DOHH2 (cell line): ENCODE data around the gene MRPL34.

Source experiments
- H3F3A ChIP-seq: fragments of 200-600 bp; sonication (generic), shearing (Covaris generic); 2 replicates; pipeline ENCODE4 v1.6.0; 2016; ENCODE audit warnings: antibody characterized with exemption, mild to moderate bottlenecking; ENCODE audit not compliant: control insufficient read depth, insufficient read depth
- H3K27ac ChIP-seq: fragments of 200-600 bp; sonication (generic); 2 replicates; pipeline ENCODE4 v1.5.1; 2014; ENCODE audit warnings: low read depth, mild to moderate bottlenecking, low read length, moderate library complexity
- H3K27me3 ChIP-seq: fragments of 200-600 bp; sonication (generic); 2 replicates; pipeline ENCODE4 v1.6.1; 2014; ENCODE audit warnings: mild to moderate bottlenecking, low read length, mixed read lengths; ENCODE audit not compliant: control insufficient read depth
- H3K36me3 ChIP-seq: fragments of 200-600 bp; sonication (generic); 2 replicates; pipeline ENCODE4 v1.6.1; 2014; ENCODE audit warnings: mild to moderate bottlenecking, low read length, moderate library complexity, mixed read lengths; ENCODE audit not compliant: control insufficient read depth
- H3K4me1 ChIP-seq: fragments of 200-600 bp; sonication (generic); 2 replicates; pipeline ENCODE4 v1.6.1; 2014; ENCODE audit warnings: mild to moderate bottlenecking, low read length, mixed read lengths; ENCODE audit not compliant: control insufficient read depth
- H3K4me2 ChIP-seq: fragments of 200-600 bp; sonication (generic); 2 replicates; pipeline ENCODE4 v1.6.0; 2014; ENCODE audit warnings: mild to moderate bottlenecking, low read length, moderate library complexity
- H3K4me3 ChIP-seq: fragments of 200-600 bp; sonication (generic); 2 replicates; pipeline ENCODE4 v1.5.1; 2014; ENCODE audit warnings: mild to moderate bottlenecking, low read length, mixed read lengths
- H3K79me2 ChIP-seq: fragments of 200-600 bp; sonication (generic); 2 replicates; pipeline ENCODE4 v1.6.1; 2014; ENCODE audit warnings: mild to moderate bottlenecking, low read length, mixed read lengths; ENCODE audit not compliant: control insufficient read depth
- H3K9me2 ChIP-seq: fragments of 200-600 bp; sonication (generic); replicated peaks from 2 replicates; pipeline ENCODE4 v1.6.1; 2014; ENCODE audit warnings: mild to moderate bottlenecking, low read length, mixed read lengths; ENCODE audit not compliant: control insufficient read depth
- H3K9me3 ChIP-seq: fragments of 200-600 bp; sonication (generic); 2 replicates; pipeline ENCODE4 v1.6.1; 2014; ENCODE audit warnings: antibody characterized with exemption, low read length, mixed read lengths; ENCODE audit not compliant: control insufficient read depth, insufficient read depth
- H4K20me1 ChIP-seq: fragments of 200-600 bp; sonication (generic); 2 replicates; pipeline ENCODE4 v1.6.0; 2014; ENCODE audit warnings: low read depth, mild to moderate bottlenecking, antibody characterized with exemption, low read length, moderate library complexity; ENCODE audit not compliant: control insufficient read depth, insufficient read depth
- EZH2phosphoT487 ChIP-seq: fragments of 200-600 bp; sonication (generic); IDR thresholded peaks from 2 replicates; pipeline ENCODE4 v1.6.1; 2017; ENCODE audit warnings: borderline replicate concordance, mild to moderate bottlenecking, antibody characterized with exemption, low read length, moderate library complexity, mixed read lengths
- TF ChIP-seq, protein P1 (sequence below): fragments of 200-600 bp; sonication (generic); IDR thresholded peaks from one replicate; pipeline ENCODE4 v1.5.1; 2014; ENCODE audit warnings: antibody characterized with exemption, mild to moderate bottlenecking, low read depth, low read length; ENCODE audit not compliant: poor library complexity, severe bottlenecking

MRPL34 gene

GRCh38 chr19:17263712-17264640 lies 41.7 kb upstream of the MRPL34 start:
- peak overlapping the region; percentile 72; the same call in 1 of the 2 replicates for H3K4me3 ChIP-seq
- peaks cover 17% of the 10 kb centered on the region for H3K79me2 ChIP-seq
- H3K27ac ChIP-seq: peak overlapping the region; percentile 100
- H4K20me1 ChIP-seq: no peaks in the 10 kb centered on the region
- peaks cover 53% of the 10 kb centered on the region for H3K4me1 ChIP-seq
- H3K36me3 ChIP-seq: peaks cover 6% of the 10 kb centered on the region
- H3K4me2 ChIP-seq: peak overlapping the region; percentile 73
- TF ChIP-seq, protein P1, sequence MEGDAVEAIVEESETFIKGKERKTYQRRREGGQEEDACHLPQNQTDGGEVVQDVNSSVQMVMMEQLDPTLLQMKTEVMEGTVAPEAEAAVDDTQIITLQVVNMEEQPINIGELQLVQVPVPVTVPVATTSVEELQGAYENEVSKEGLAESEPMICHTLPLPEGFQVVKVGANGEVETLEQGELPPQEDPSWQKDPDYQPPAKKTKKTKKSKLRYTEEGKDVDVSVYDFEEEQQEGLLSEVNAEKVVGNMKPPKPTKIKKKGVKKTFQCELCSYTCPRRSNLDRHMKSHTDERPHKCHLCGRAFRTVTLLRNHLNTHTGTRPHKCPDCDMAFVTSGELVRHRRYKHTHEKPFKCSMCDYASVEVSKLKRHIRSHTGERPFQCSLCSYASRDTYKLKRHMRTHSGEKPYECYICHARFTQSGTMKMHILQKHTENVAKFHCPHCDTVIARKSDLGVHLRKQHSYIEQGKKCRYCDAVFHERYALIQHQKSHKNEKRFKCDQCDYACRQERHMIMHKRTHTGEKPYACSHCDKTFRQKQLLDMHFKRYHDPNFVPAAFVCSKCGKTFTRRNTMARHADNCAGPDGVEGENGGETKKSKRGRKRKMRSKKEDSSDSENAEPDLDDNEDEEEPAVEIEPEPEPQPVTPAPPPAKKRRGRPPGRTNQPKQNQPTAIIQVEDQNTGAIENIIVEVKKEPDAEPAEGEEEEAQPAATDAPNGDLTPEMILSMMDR: no peak
- TF ChIP-seq EZH2phosphoT487: no peak
- H3F3A ChIP-seq: peaks cover 23% of the 10 kb centered on the region
- no peaks in the 10 kb centered on the region for H3K9me3 ChIP-seq
- H3K9me2 ChIP-seq: no peaks in the 10 kb centered on the region
- no peaks in the 10 kb centered on the region for H3K27me3 ChIP-seq

- peaks cover 53% of the 10 kb centered on the region for H3K4me1 ChIP-seq
Measured at GRCh38 chr19:17264641-17264979, 41.1 kb upstream of the MRPL34 start, which contains the start of gene USHBP1. Gene USHBP1, minus strand, starts transcription at chr19:17264745. Its CDS starts 446 bp downstream, at chr19:17264299.

DNA sequence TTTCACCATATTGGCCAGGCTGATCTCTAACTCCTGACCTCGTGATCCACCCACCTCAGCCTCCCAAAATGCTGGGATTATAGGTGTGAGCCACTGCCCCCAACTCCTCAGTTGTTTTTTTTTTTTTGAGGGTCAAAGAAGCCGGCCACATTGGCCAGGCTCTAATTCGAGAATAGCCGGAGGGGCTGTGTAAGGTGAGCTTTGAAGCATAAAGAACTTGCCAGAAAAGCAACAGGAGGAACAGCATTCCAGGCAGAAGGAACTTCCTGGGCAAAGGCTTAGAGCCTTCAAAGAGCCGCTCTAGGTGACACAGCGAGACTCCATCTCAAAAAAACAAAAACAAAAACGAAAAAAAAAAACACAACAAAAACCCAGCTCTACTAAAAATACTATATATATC lies 39.6 kb upstream of the MRPL34 start:
- peaks cover 15% of the 10 kb centered on the region for H3K36me3 ChIP-seq
- H3K4me2 ChIP-seq: peak overlapping the region; percentile 73
- peak overlapping the region; percentile 100 for H3K27ac ChIP-seq
- H3K4me1 ChIP-seq: peaks cover 46% of the 10 kb centered on the region
- H3K79me2 ChIP-seq: peaks cover 21% of the 10 kb centered on the region
- H3K9me2 ChIP-seq: no peaks in the 10 kb centered on the region
- TF ChIP-seq, protein P1: no peak
- TF ChIP-seq EZH2phosphoT487: no peak
- peaks cover 21% of the 10 kb centered on the region for H3F3A ChIP-seq
- H3K4me3 ChIP-seq: peak overlapping the region; percentile 72
- no peaks in the 10 kb centered on the region for H4K20me1 ChIP-seq
- no peaks in the 10 kb centered on the region for H3K27me3 ChIP-seq
- H3K9me3 ChIP-seq: no peaks in the 10 kb centered on the region

More at GRCh38 chr19:17264641-17264979, 41.1 kb upstream of the MRPL34 start, which contains the start of gene USHBP1:
- H3K36me3 ChIP-seq: peaks cover 7% of the 10 kb centered on the region
- H3K9me2 ChIP-seq: no peaks in the 10 kb centered on the region
- no peaks in the 10 kb centered on the region for H3K27me3 ChIP-seq
- no peaks in the 10 kb centered on the region for H3K9me3 ChIP-seq
- TF ChIP-seq, protein P1: no peak
- TF ChIP-seq EZH2phosphoT487: no peak
- peak within 1 kb of the TSS; percentile 72 for H3K4me3 ChIP-seq
- no peaks in the 10 kb centered on the region for H4K20me1 ChIP-seq
- peaks cover 20% of the 10 kb centered on the region for H3K79me2 ChIP-seq
- H3K27ac ChIP-seq: peak within 1 kb of the TSS; percentile 100
- H3F3A ChIP-seq: peaks cover 23% of the 10 kb centered on the region
- peak within 1 kb of the TSS; percentile 73 for H3K4me2 ChIP-seq
